ENCODE data around the gene ACOT6. TPM values are rescaled to one million over a fixed set of nuclear protein-coding genes. Genes with fewer than 3 reads are reported as not detected.
"Not testable (repeated sequence)": the region's sequence is repeated elsewhere in the genome, so short reads cannot be mapped to it uniquely, and the experiment has no call there.

Gene ACOT6
- total RNA-seq, 4 donors from 2014 or later, result not detected

- no peak overlapping the region for H3K27ac ChIP-seq
- intact Hi-C loops (cut with DNase I), result no loop called here
These were observed 14.8 kb downstream of the ACOT6 start for GRCh38 chr14:73627151-73627558.

DNA sequence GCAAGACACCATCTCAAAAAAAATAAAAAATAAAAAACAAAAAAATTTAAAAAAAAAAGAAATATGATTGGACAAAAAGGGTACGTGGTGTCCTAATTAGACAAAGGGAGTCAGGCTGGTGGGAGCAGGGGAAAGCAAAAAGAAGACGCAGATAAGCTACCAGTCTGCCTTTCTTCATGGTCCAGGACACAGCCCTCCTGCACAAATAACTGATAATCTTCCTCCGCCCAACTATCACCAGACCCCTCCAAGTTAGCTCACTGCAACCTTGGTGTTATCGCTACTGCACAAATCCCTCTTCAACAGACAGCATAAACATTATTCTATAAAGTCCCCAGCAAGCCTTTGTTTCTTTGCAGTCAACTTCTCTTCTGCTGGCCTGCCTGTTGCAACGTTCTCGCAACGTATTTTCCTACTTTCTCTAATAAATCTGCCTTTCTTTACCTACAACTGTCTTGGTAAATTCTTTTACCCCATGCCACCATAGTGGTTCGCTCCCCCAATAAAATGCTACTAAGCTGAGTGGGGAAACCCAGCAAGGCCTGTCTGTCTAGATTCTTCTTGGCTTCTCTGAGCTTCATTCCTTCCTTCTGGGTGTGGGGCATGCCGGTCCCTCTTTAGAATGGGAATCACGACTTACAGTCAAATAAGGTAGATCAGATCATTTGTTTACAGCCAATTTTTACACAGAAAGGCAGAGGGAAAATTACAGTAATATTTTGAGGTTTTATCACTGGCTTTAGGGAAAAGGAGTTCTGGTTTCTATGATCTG, 17.9 kb downstream of the ACOT6 start:
- Histone ChIP-seq H3K27me3 (no peaks in the 10 kb centered on the region), H3K36me3 (no peaks in the 10 kb centered on the region), H3K9me3 (no peaks in the 10 kb centered on the region), H3K27ac (no peak overlapping the region), H3K4me3 (replicated peaks in 1 of 3) (no peak overlapping the region), H3K4me1 (peaks cover 2 to 5% of the 10 kb centered on the region in 2 donors)
- WGBS, 2 donors, result 87 to 91% methylated on average over 10 of the region's 10 CpGs
- DNase-seq, result no peak
- no peak for TF ChIP-seq POLR2A (IDR thresholded peaks at IDR 0.05)
- TF ChIP-seq, protein P1, sequence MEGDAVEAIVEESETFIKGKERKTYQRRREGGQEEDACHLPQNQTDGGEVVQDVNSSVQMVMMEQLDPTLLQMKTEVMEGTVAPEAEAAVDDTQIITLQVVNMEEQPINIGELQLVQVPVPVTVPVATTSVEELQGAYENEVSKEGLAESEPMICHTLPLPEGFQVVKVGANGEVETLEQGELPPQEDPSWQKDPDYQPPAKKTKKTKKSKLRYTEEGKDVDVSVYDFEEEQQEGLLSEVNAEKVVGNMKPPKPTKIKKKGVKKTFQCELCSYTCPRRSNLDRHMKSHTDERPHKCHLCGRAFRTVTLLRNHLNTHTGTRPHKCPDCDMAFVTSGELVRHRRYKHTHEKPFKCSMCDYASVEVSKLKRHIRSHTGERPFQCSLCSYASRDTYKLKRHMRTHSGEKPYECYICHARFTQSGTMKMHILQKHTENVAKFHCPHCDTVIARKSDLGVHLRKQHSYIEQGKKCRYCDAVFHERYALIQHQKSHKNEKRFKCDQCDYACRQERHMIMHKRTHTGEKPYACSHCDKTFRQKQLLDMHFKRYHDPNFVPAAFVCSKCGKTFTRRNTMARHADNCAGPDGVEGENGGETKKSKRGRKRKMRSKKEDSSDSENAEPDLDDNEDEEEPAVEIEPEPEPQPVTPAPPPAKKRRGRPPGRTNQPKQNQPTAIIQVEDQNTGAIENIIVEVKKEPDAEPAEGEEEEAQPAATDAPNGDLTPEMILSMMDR (IDR thresholded peaks at IDR 0.05), result no peak
- intact Hi-C loops (cut with DNase I), result loop anchor here (10.0 kb wide), 1 partner anchor 65 kb away; the partner anchor contains the start of gene ACOT2

More at GRCh38 chr14:73627151-73627558, 14.8 kb downstream of the ACOT6 start:
- Histone ChIP-seq H3K36me3 (no peaks in the 10 kb centered on the region), H3K4me3 (replicated peaks in 1 of 3) (no peak overlapping the region), H3K9me3 (no peaks in the 10 kb centered on the region), H3K4me1 (no peaks in the 10 kb centered on the region), H3K27me3 (no peaks in the 10 kb centered on the region)
- DNase-seq, result no peak
- 93 to 94% methylated on average over 2 of the region's 2 CpGs for WGBS, 2 donors
- TF ChIP-seq, protein P1 (IDR thresholded peaks at IDR 0.05), result no peak
- no peak for TF ChIP-seq POLR2A (IDR thresholded peaks at IDR 0.05)

DNA sequence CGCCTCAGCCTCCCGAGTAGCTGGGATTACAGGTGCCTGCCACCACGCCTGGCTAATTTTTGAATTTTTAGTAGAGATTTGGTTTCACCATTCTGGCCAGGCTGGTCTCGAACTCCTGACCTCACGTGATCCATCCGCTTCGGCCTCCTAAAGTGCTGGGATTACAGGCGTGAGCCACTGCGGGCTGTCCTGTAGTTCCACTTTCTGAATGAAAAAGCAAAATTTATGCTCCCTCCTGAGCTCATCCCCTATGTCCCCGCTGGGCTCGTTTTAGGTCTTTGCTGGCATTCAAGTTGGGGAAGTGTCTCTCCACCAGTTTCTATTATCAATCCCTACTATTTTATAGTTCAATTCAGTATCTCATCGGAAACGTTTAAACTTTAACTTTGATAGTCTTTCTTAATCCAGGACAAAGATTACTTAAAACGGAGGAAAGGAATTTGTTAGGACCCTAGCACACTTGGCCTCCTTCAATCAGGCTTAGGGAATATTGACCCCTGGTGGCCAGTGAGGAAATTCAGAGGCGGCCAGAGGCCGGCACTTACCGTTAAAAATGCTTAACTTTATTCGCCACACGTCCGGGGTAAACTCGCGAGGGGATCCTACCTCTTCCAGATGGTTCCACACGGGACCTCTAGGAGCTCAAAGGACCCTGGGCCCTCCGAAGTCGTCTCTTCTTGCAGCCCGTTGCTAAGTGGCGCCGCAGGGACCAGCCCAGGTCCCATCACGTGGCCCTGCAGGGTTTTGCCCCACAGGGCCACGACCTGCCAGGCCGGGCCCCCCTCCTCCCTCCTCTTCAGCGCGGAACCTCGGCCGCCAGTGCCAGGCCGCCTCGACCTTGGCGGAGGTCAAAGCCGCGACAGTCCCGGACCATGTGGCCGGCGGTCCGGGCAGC, 21.0 kb downstream of the ACOT6 start:
- peak overlapping the region; percentile 63 to 67 (median 67) for H3K27ac ChIP-seq
- 22 to 24% methylated on average over 28 to 34 of the region's 44 CpGs for WGBS, 2 donors
- H3K36me3 ChIP-seq, result no peaks in the 10 kb centered on the region
- intact Hi-C loops (cut with DNase I), result loop anchor here (10.0 kb wide), 1 partner anchor 69 kb away; the partner anchor contains the start of gene ACOT2
- H3K9me3 ChIP-seq, result no peaks in the 10 kb centered on the region
- peak in 1 of 2 donors; percentile 27 for TF ChIP-seq POLR2A (IDR thresholded peaks at IDR 0.05)
- TF ChIP-seq, protein P1 (IDR thresholded peaks at IDR 0.05), result peak; percentile 80 to 92 (median 86)
- peaks cover 2 to 5% of the 10 kb centered on the region in 2 donors for H3K4me1 ChIP-seq
- peak; percentile 63 to 70 for DNase-seq
- H3K4me3 ChIP-seq (replicated peaks in 1 of 3), result peak overlapping the region in 2 of 3 donors; percentile 21 to 32
- H3K27me3 ChIP-seq, result no peaks in the 10 kb centered on the region

DNA sequence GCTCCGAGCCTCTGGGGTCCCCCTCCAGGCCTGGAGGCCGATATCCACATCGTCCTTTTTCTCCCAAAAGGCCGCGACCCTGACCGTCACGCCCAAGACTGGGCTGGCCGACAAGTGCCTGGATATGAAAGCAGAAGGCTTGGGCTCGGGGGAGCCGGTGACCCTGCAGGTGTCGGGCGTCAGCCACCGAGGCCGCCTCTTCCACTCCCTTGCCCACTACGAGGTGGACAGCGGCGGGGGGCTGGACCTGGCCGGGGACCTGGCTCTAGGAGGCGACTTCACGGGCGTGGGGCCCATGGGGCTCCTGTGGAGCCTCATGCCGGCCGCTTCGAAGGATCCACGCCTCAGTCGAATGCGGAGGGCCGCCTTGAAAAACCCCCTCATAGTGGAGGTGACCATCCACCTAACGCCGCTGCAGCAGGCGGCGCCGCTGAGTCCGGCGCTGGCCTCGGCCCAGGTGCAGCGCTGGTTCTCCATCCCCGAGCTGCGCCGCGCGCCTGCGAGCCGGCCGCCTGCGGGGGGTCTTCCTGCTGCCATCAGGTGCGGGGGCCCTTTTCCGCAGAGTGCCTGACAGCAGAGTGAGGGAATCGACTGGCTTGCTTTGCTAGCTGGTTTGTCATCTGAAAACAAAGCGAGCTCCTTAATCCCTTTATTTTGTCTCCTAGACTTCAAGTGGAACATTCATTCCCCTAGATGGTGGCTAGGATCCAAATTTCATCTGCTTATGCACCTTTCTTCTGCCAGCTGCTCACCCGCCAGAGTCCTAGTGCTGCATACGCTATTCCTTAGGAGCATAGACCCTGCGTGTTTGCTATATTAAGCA, 21.9 kb downstream of the ACOT6 start:
- Histone ChIP-seq H3K27ac (peak overlapping the region; percentile 63 to 67 (median 67)), H3K4me1 (peaks cover 2 to 5% of the 10 kb centered on the region in 2 donors), H3K9me3 (no peaks in the 10 kb centered on the region), H3K4me3 (replicated peaks in 1 of 3) (peak overlapping the region in 2 of 3 donors; percentile 21 to 32), H3K27me3 (no peaks in the 10 kb centered on the region), H3K36me3 (no peaks in the 10 kb centered on the region)
- DNase-seq, result peak; percentile 52 to 62
- intact Hi-C loops (cut with DNase I), result loop anchor here (10.0 kb wide), 1 partner anchor 69 kb away; the partner anchor contains the start of gene ACOT2
- TF ChIP-seq, protein P1 (IDR thresholded peaks at IDR 0.05), result peak in 4 of 6 experiments; percentile 15 to 46 (median 30)
- TF ChIP-seq POLR2A (IDR thresholded peaks at IDR 0.05), result no peak
- 19 to 67% methylated on average over 4 to 16 of the region's 53 CpGs for WGBS, 2 donors

DNA sequence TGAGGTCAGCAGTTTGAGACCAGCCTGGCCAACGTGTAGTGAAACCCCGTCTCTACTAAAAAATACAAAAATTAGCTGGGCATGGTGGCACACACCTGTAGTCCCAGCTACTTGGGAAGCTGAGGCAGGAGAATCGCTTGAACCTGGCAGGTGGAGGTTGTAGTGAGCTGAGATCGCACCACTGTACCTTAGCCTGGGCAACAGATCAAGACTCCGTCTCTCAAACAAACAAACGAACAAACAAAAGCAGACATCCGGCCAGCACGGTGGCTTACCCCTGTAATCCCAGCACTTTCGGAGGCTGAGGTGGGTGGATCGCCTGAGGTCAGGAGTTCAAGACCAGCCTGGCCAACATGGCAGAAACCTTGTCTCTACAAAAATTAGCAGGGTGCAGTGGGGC, 24.0 kb downstream of the ACOT6 start:
- H3K27me3 ChIP-seq; H3K27ac ChIP-seq; H3K9me3 ChIP-seq; H3K4me1 ChIP-seq; H3K4me3 ChIP-seq (replicated peaks in 1 of 3); H3K36me3 ChIP-seq; DNase-seq: not testable (repeated sequence)
- 81 to 83% methylated on average over 10 of the region's 10 CpGs for WGBS, 2 donors
- intact Hi-C loops (cut with DNase I), result loop anchor here (5.0 to 10.0 kb wide), 2 partner anchors 72 to 129 kb away; partner anchors contain the start of gene ACOT2

Measured in thyroid gland (tissue), 4 donors.